Erythroblast (primary cell): ENCODE data around the gene ADAM15.
A peak's percentile ranks its signal among the peaks of the same experiment; 100 is the strongest.

ENCODE experiments used
- GATA1 ChIP-seq: IDR thresholded peaks from 2 replicates; pipeline ENCODE4 v1.6.1; 2011; ENCODE audit warnings: low read depth, mild to moderate bottlenecking, control low read depth, low read length, moderate library complexity
- POLR2A ChIP-seq: IDR thresholded peaks from 2 replicates; pipeline ENCODE4 v1.6.1; 2011; ENCODE audit warnings: mild to moderate bottlenecking, low read length

GRCh38 chr1:155012026-155012546 lies 39.0 kb upstream of the ADAM15 start:
- TF ChIP-seq POLR2A, result peak; percentile 73
- no peak for TF ChIP-seq GATA1
